Measurements from ENCODE around the gene VWC2L. TPM values are rescaled to one million over a fixed set of nuclear protein-coding genes. Genes with fewer than 3 reads are reported as not detected.

Gene VWC2L
- total RNA-seq, 1 experiment from 2014 or later, result not detected

DNA sequence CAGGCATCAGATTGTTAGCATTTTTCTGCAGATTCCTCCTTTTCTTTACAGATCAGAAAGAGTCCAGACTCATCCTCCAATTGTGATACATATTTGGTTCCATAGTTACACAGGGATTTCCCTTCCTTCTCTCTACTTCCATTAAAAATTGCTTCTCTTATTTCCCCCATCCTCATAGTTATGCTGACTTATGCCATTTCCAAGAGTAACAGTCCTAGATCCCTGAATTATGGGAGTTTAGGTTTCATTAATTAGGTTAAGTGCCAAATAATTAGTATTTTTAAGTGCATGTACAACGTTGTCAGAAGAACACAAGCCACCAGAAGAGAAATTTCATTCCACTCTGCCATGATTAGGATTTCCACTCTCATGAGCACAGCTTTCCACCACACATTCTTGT, 200.2 kb downstream of the VWC2L start:
- CTCF ChIA-PET, result no interaction called here
- Histone ChIP-seq H3K9me3 (ENCODE audit: insufficient read depth, low read depth) (no peaks in the 10 kb centered on the region), H3K27me3 (ENCODE audit: insufficient read depth, low read depth) (no peaks in the 10 kb centered on the region), H2AFZ (no peak overlapping the region), H3K9me2 (ENCODE audit: insufficient read depth) (peaks cover 6% of the 10 kb centered on the region; the same call in 1 of the 2 replicates), H4K20me1 (ENCODE audit: insufficient read depth) (no peaks in the 10 kb centered on the region), H3K4me1 (replicated peaks; ENCODE audit: insufficient read depth) (no peaks in the 10 kb centered on the region), H3K27ac (no peak overlapping the region), H3F3A (ENCODE audit: insufficient read depth, low read depth) (no peaks in the 10 kb centered on the region), H3K4me2 (no peak overlapping the region), H3K36me3 (ENCODE audit: low read depth) (no peaks in the 10 kb centered on the region), H3K4me3 (no peak overlapping the region), H3K79me2 (ENCODE audit: low read depth) (no peaks in the 10 kb centered on the region)
- no TSS peak for BruUV-seq (replicated peaks)
- TF ChIP-seq, protein P1, sequence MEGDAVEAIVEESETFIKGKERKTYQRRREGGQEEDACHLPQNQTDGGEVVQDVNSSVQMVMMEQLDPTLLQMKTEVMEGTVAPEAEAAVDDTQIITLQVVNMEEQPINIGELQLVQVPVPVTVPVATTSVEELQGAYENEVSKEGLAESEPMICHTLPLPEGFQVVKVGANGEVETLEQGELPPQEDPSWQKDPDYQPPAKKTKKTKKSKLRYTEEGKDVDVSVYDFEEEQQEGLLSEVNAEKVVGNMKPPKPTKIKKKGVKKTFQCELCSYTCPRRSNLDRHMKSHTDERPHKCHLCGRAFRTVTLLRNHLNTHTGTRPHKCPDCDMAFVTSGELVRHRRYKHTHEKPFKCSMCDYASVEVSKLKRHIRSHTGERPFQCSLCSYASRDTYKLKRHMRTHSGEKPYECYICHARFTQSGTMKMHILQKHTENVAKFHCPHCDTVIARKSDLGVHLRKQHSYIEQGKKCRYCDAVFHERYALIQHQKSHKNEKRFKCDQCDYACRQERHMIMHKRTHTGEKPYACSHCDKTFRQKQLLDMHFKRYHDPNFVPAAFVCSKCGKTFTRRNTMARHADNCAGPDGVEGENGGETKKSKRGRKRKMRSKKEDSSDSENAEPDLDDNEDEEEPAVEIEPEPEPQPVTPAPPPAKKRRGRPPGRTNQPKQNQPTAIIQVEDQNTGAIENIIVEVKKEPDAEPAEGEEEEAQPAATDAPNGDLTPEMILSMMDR (conservative IDR thresholded peaks at IDR 0.05), result no peak
- TF ChIP-seq EZH2 (IDR thresholded peaks at IDR 0.05; ENCODE audit: low read depth), result no peak
- intact Hi-C loops (cut with micrococcal nuclease; ENCODE audit: unreplicated experiment), result no loop called here
- DNase-seq, result no peak
- POLR2A ChIA-PET (ENCODE audit: unreplicated experiment), result no interaction called here

DNA sequence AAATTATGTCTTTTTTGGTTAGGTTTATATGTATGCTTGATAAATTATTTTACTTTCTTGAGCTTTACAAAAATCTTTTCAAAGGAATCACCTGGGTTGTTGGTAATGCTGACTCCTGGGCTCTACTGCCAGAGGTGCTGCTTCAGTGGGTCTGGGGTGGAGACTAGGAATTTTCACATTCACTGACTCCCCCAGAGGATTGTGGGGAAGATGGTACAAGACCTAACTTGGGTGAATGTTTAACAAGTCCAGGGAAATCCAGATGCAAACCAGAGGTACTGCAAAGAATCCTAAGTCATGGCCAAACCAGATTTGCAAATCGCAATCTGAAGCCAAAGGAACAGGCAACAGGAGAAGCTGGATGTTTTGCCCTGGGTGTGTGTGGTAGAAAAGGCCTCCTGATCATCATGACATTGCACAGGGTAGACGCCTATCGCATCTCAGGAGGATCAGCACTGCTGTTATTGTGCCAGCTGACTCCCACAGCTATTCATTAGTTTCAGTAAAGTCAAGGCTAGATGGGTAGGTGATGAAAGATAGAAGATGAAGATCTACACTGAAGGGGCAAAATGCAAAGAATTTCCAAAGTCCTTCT, 213.4 kb downstream of the VWC2L start:
- Histone ChIP-seq H3K9me3 (ENCODE audit: insufficient read depth, low read depth) (no peaks in the 10 kb centered on the region), H3K36me3 (ENCODE audit: low read depth) (no peaks in the 10 kb centered on the region), H3K9me2 (ENCODE audit: insufficient read depth) (no peaks in the 10 kb centered on the region), H3K4me2 (no peak overlapping the region), H4K20me1 (ENCODE audit: insufficient read depth) (no peaks in the 10 kb centered on the region), H3K27me3 (ENCODE audit: insufficient read depth, low read depth) (no peaks in the 10 kb centered on the region), H2AFZ (no peak overlapping the region), H3F3A (ENCODE audit: insufficient read depth, low read depth) (no peaks in the 10 kb centered on the region), H3K27ac (no peak overlapping the region), H3K4me3 (no peak overlapping the region), H3K79me2 (ENCODE audit: low read depth) (no peaks in the 10 kb centered on the region), H3K4me1 (replicated peaks; ENCODE audit: insufficient read depth) (no peaks in the 10 kb centered on the region)
- TF ChIP-seq, protein P1 (conservative IDR thresholded peaks at IDR 0.05), result no peak
- no peak for TF ChIP-seq EZH2 (IDR thresholded peaks at IDR 0.05; ENCODE audit: low read depth)
- intact Hi-C loops (cut with micrococcal nuclease; ENCODE audit: unreplicated experiment), result no loop called here
- ChIA-PET CTCF (no interaction called here), POLR2A (ENCODE audit: unreplicated experiment) (no interaction called here)
- no peak for DNase-seq
- BruUV-seq (replicated peaks), result no TSS peak

DNA sequence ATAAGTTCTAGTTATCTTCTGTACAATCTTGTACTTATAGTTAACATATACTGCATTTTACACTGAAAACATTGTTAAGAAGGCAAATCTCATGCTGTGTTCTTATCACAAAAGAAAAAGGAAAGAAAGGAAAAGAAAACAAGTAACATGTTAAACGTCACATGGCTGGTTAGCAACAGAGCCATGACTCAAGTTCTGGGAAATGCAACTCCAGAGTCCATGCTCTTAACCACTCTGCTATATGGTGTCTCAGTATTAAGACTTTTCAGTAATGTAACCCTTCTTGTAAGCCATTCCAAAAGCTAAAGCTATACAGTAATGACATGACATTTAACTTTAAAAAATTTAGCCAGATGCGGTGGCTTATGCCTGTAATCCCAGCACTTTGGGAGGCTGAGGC, 217.2 kb downstream of the VWC2L start:
- no peak overlapping the region for H3K27ac ChIP-seq
- no peaks in the 10 kb centered on the region for H3F3A ChIP-seq (ENCODE audit: insufficient read depth, low read depth)
- H3K9me2 ChIP-seq (ENCODE audit: insufficient read depth), result no peaks in the 10 kb centered on the region
- POLR2A ChIA-PET (ENCODE audit: unreplicated experiment), result no interaction called here
- BruUV-seq (replicated peaks), result no TSS peak
- no peak overlapping the region for H2AFZ ChIP-seq
- no peaks in the 10 kb centered on the region for H3K79me2 ChIP-seq (ENCODE audit: low read depth)
- peak in 1 of 2 experiments; percentile 3 for DNase-seq
- TF ChIP-seq, protein P1 (conservative IDR thresholded peaks at IDR 0.05), result no peak
- TF ChIP-seq EZH2 (IDR thresholded peaks at IDR 0.05; ENCODE audit: low read depth), result no peak
- H3K27me3 ChIP-seq (ENCODE audit: insufficient read depth, low read depth), result no peaks in the 10 kb centered on the region
- H3K4me3 ChIP-seq, result no peak overlapping the region
- CTCF ChIA-PET, result no interaction called here
- no peaks in the 10 kb centered on the region for H4K20me1 ChIP-seq (ENCODE audit: insufficient read depth)
- H3K4me2 ChIP-seq, result no peak overlapping the region
- H3K9me3 ChIP-seq (ENCODE audit: insufficient read depth, low read depth), result no peaks in the 10 kb centered on the region
- H3K36me3 ChIP-seq (ENCODE audit: low read depth), result no peaks in the 10 kb centered on the region
- intact Hi-C loops (cut with micrococcal nuclease; ENCODE audit: unreplicated experiment), result no loop called here
- H3K4me1 ChIP-seq (replicated peaks; ENCODE audit: insufficient read depth), result no peaks in the 10 kb centered on the region
